HG03139 (cell line): ENCODE measurements around the gene VIL1.

Experiments
- ATAC-seq: cut with Tn5 transposase; IDR thresholded peaks from one replicate; pipeline ENCODE4 v1.9.1; 2021; ENCODE audit not compliant: unreplicated experiment

Gene VIL1

GRCh38 chr2:218482651-218483050, 63.7 kb downstream of the VIL1 start:
- ATAC-seq: no peak

GRCh38 chr2:218485986-218486667, 67.2 kb downstream of the VIL1 start:
- no peak for ATAC-seq

GRCh38 chr2:218500501-218501060, 81.7 kb downstream of the VIL1 start:
- ATAC-seq: no peak

GRCh38 chr2:218501665-218502064, 82.7 kb downstream of the VIL1 start:
- ATAC-seq: no peak
